GM19397 (cell line): ENCODE measurements around the gene SMARCD3.

Experiments used
- ATAC-seq: cut with Tn5 transposase; IDR thresholded peaks from one replicate; pipeline ENCODE4 v1.9.1; 2021; ENCODE audit warnings: mild to moderate bottlenecking, moderate library complexity; ENCODE audit not compliant: unreplicated experiment

Gene SMARCD3

DNA sequence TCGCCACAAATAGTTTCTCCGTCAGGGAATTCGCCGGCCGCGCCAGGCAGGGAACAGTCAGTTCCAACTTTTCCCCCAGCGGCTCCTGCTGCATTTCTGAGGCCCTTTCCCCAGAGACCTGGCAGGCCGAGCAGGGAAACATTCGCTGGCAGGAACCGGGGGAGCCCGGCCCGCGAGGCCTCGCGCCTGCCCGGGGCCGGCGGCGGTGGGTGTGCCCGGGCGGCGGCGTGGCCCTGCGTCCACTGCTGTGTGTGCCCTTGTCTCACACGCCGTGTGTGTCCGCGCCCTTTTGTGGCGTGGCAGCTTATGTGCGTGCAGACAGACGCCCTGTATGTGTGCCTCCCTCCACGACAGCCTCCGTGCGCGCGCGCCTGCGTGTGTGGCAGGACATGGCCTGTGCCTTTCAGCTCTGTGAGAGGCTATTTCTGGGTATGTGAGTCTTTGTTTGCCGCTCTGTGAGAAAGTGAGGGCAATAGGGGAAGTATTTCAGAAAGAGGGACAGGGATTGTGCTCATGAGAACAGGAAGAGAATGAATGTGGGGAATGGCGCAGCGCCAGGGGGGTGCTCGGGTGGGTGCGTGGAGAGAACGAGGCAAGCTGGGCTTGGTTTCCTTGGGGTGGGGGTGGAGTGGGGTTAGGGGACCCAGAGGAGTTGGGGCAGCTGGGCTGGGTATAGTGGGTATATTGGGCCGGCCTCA, 689 bp upstream of the SMARCD3 start:
- ATAC-seq: no peak

DNA sequence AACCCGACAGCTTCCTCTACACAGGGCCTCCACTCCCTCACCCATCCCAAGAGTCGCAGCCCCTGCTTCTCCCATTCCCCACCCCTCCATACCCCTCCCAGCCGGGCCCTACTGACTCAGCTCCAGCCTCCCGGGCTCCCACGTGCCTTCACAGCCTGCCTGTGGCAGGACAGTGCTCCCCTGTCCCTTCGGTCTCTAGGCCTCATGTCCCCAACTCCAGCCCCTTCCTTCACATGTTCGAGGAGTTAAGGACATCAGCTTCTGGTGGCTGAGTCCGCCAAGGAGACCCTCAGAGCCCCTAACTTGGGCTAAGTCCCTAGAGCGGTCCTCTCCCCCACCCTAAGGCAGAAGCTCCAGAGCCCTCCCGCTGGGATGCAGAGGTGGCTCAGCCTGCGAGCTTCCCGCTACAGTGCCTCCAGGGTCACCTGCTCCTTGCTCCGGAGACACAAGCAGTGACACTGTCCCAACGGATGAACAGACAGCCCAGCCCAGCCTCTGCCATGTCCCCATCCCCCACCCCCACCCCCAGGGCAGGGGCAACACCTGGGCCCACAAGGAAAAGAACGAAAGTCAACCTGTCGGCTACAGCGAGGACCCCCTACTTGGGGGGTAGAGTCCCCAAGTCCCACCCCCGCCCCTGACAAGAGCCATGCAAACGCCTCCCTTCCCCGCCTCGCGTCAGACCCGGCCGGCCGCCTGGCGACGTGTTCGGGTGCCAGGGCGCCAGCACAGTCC, 716 bp downstream of the SMARCD3 start:
- ATAC-seq: no peak

DNA sequence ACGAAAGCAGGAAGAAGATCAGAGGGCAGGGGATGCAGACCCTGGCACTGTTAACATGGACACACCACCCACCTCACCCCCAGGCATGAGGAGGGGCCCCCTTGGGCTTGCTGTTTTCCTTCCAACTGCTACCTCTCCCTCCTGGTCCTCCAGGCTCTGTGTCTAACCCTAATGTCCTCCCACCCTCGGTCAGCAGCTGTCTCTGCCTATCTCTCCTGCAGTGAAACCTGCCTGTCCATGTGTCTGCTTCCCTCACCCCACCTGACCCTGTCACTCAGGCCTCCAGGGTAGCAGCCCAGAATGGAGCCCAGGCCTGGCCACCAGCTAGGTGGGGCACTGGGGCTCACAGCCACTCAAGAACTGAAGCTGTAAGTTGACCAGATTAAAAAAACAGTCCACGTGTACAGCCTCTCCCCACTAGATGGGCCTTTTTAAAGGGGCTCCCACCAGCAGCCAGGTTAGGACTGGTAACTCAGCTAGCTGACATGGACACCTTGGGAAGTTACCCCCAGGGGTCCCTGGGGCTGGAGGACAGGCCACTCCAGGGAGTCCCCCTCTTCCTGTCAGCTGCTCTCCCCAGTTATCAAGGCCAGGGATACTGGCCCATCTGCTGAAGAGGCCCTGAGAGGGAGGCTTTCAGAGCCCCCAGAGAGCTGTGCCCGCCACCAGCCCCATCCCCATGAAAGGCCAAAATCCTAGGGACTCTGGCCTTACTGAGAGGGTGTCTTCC, 1.5 kb downstream of the SMARCD3 start:
- ATAC-seq: no peak

DNA sequence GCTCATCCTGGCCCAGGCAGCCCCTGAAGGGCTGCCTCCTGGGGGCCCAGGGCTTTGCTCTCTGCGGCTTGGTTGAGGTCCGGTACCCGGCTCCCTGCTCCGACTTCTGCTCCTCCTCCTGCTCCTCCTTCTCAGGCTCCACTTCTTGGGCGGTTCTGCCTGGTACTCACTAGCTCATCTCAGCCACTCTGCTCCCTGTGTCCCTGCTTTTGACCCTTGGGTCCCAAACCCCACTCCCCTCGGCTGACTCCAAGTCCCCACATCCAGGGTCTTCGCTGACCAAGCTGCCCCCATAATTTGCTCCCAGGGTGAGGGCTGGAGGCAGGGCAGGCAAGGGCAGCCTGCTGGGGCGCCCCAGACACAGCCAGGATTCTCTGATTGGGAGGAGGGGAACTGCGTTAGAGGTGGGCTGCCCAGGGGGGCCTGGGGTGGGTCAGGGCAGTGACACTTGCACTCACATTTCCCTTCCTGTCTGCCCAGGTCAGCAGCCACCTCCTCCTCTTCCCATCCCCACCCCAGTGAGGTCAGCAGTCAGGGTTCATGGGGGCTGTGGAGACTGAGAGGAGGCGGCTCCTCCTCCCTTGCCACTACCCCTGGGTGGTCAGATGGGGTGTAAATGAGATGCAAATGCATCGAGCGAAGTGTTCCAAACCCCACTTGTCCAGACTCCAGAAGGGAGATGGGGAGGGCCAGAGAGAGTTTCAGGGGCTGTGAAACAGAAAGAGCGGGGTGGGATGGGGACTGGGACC, 2.2 kb downstream of the SMARCD3 start:
- no peak for ATAC-seq

DNA sequence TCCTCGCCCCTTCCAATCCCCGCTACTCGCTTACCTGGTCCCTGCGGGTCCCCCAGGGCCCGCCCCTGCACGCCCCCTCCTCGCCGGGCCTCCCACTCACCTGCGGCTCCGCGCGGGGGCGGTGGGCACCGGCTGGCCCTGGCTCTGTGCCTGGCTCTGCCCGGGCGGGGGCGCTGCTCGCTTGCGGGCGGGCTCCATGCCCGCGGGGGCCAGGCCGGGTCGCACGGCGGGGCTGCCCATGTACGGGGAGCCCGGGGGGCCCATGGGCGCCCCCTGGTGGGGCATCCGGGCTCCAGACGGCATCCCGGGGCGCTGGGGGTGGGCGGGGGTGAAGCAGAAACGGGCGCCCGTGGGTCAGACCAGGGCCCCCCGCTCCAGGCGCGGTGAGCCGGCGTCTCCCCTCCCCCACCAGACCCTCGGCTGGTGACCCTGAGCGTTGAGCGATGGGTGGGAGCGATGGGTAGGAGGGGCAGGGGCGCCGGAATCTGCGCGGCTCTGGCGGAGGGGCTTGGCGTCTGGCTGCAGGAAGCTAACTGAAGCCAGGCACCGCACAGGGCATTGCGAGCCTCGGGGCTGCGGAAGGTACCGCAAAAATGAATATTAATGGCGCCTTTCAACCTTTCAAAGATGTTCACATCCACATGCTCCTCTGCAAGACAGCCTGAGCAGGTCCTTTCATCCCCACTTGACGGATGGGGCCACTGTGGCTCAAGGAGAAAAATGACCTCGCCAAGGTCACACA, 3.0 kb downstream of the SMARCD3 start:
- peak; percentile 36 for ATAC-seq

DNA sequence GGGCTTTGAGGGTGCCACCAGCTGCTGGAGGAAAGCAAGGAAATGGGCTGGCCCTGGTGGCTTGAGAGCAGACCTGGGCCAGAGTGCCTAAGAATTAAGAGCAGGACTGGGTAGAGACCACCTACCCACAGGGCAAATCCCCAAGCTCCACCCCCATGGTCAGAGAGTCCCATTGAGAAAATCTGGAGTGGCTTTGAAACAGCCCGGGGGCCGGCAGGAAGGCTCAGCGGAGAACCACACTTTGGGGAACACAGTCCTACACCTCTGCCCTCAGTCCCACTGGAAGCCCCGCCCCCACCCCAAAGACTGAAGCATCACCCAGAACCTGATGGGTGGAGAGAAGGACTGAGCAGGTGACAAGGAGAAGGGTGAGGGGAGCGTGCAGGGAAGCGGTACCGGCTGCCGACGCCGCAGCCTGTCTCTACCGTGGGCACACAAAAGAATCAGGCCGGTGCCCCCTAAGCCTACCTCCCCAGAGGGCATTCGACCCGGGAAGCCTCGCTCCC, 3.6 kb downstream of the SMARCD3 start:
- no peak for ATAC-seq

DNA sequence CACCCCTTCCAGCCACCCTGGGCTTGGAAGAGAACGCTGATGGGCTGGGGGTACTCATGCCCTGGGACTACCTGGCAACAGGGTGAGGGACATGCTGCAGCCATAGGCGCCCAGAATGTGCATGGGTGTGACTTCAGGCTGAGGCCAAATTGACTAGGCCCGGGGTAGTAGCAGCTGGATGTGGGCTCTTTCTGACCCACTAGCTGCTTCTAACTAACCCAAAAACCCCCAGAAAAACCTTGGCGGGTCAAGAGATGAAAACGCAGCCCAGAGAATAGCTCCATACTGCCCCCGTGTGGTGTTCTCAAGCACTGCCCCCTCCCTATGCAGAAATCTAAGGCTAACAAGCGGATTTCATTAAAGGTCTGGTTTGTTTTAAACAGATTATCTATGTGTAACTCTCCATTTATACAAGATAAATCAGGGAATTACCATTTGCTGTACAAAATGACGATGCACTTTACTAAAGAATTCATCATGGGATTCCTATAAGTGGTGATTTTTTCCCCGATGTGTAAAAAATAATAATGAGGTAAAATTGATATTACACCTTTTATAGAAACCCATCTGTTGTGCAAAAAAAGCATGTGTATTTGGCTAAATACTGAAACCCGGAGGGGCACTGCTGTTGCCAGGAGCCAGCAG, 4.2 kb downstream of the SMARCD3 start:
- ATAC-seq: no peak

DNA sequence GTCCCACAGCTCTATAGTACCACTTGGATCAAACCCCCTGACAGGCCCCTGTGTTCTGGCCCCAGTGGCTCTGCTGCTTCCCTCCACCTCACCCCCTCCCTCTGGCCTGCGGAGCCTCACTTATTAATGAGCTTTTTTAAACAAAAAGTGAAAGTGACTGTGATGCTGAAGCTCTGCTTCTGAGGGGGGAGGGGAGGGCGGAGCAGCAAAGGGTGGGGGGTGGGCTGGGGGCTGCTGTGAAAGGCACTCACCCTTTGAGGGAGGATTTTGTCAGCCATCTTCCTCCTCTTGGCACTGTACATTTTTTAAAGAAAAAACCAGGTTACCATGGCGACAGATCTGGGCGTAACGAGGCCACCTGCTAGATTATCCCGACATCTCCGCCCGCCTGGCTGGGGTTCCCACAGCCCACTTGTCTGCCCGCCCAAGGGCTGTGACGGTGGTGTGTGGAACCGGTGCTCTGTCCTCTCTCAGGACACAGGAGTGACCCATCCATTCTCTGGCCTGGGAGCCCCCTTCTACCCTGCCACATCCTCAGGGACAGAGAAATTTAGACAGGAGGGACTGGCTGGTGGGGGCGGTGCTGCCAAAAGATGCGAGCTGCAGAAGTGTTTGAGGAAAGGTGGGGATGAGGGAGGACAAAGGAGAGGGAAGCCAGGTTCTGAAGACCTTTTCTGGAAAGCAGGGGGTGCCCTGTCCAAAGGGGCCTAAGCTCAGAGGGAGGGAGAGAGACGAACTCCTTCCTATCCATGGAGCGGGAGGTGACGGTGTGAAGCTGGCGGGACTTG, 4.9 kb downstream of the SMARCD3 start:
- no peak for ATAC-seq

DNA sequence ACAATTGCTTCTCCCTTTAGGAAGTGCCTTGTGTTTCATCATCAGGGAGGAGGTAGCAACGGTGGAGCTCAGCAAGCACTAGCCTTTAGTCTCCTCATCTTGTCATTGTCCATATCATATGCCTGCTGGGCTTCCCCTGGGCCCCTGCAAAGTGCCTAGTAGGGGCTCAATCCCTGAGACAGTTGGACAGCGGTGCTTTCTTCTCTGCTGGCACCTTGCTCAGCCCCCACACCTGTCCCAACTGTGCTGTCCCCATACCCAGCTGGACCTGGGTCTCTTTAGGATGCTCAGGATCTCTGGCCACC, 5.5 kb downstream of the SMARCD3 start:
- ATAC-seq: no peak

DNA sequence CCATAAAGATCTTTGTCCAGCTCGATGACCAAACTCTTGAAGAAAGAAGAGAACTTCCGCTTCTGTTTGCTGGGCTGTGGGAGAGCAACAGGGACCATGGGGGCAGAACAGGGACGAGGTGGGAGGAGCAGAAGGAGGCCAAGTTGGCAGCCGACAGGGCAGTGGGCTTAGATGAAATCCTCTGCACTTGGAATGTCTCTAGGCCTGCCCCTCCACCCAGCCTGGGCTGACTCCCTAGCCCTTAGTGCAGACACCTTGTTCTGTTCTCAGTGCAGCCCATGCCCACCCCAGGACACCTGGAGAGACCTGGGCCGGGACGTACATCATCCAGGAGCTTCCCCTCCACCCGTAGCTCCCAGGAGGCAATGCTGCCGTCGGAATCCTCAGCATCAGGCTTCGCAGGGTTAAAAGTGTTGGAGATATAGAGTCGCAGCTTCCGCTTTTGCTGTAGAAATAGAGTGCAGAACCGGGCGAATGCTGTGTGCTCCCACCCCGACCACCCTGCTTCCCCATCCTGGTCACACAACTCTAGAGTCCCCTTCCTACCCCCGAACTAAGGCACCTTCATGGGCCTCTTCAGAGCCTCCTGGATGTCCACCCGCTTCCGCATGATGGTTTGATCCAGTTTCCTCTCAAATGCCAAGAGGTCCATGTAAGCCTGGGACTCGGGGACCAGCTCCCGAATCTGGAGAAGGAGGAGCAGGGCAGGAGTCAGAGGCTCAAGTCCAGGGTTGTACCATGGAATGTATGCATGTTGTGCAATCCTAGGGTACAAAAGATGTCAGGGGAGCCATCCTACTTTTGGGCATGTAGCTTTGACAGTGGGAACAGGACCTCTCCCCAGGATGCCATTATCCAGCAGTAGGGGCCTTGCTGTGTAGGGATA, 6.1 kb downstream of the SMARCD3 start:
- no peak for ATAC-seq

DNA sequence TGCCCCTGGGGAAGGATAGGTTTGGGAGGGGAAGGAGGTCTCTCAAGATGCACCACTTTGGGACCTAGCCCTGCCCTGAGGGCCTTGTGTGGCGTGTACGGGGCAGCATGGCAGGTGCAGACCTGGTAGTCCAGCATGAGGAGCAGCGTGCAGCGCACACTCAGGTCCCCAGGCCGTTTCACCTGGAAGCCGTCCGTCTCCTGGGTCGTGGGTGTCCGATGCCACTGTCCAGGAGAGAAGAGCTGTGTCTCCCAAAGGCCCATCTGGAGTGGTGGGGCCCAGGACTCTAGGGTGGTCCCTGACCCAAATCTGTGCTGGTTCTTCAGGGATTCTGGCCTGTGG, 6.8 kb downstream of the SMARCD3 start:
- no peak for ATAC-seq

DNA sequence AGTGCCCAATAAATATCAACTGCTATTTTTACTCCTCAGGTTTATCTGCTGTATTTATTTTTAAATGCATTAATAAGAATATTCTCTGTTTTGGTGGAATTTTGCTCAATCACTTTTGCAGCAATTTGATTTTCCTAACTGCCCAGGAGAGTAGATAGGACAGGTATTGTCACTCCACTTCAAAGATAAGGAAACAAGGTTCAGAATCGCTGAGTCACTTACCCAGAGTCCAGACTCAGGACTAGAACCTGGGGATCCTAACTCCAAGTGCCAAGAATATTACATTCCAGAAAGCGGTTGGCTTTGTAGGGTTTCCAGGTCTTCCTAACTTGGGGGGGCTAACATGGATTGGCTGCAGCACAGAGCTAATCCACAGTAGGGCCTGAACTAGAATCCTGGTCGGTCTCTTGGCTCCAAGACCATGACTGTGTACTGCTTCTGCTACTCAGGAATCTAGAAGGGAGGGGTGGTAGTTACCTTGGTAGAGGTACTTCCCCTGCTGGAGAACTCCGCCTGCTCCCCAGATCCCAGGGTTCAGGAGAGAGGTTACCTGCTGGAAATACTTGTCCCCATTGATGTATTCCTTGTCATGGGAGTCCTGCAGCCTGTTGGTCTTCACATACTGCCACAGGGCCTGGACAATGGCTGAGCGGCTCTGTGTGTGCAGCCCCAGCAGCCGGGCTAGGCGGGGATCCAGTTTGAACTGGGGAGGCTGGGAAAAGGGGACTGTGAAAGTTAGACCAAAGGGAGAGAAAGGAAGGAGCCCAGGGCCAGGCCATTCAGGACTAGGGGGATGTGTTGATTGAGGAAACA, 7.3 kb downstream of the SMARCD3 start:
- no peak for ATAC-seq

DNA sequence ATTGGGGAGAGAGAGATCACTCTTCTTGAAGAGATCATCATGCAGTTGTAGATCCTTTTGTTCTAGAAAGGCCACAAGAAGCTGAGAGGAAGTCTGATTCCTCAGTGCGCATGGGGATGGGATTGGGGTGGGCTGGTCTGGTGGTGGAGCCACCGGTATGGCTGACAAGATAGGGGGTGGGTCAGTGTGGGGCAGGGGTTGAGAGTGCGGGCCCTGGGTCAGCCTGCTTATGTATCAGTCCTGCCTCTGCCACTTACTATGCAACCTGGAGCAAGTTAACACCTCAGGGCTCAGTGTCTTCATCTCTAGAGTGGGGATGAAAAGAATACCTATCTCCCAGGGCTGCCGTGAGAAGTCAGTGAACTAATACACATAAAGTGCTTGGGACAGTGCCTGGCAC, 8.0 kb downstream of the SMARCD3 start:
- no peak for ATAC-seq

DNA sequence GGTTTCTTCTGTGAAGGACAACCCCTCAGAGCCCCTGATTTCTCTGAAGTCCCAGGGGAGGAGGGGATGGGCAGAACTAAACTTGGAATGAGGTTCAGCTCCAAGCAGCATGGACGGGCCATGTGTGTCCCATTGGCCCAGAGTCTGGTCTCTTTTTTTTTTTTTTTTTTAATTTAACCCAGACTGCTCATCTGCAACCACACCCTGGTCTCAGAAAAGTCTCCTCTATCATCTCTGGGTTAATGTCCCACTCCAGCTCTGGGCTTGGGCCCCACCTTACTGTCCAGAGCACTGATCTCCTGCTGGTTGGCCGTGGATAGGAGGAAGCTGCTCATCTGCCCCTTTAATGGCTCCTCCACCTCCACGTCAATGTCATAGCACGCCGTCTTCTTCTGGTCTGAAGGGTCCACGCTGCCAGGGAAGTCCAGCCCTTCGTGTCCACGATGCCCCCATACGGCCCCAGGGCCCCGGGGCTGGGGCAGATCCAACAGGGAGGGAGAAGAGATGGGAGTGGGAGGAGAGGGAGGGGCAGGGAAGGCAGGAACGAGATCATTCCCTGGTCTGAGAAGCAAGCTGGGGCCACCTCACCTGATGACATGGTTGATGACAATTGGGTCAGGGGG, 8.5 kb downstream of the SMARCD3 start:
- no peak for ATAC-seq

DNA sequence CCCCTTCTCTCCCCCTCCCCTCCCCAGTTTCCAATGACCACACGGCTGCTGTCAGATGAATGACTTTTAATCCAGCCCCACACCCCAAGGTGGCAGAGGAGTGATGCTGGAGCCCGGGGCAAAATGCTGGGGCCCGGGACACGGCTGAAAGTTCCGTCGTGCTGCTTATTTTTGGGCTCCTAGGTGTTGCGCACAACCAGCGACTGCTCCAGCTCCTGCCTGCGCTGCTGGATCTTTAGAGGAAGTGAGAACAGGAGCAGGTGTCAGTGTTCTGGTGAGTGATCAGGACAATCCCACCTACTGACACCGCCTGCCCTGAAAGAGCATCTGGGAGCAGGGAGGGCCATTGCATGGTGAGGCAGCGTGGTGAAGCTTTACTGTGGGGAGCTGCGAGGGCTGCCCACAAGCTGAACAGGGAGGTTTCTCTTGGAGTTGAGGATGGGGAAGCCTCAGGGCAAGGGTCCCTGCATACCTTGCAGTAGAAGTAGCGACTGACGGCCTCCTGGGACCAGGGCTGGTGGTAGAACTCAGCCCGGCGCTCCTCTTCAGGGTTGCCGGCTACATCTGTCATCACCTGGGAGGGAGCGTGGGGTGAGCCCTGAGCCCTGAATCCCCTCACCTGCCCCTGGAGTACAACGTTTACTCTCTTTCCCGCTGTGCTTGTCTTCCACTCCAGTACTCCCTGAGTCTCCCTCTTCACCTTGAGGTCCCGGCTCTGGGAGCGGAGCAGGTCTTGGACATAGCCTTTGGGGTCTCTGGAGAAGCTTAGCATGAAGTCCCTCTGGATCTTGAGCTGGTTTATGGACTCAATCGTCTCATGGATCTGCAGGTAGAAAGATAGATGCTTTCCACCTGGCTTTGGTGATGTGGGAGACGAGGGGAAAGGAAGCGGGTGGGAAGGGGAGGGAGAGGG, 9.3 kb downstream of the SMARCD3 start:
- no peak for ATAC-seq

DNA sequence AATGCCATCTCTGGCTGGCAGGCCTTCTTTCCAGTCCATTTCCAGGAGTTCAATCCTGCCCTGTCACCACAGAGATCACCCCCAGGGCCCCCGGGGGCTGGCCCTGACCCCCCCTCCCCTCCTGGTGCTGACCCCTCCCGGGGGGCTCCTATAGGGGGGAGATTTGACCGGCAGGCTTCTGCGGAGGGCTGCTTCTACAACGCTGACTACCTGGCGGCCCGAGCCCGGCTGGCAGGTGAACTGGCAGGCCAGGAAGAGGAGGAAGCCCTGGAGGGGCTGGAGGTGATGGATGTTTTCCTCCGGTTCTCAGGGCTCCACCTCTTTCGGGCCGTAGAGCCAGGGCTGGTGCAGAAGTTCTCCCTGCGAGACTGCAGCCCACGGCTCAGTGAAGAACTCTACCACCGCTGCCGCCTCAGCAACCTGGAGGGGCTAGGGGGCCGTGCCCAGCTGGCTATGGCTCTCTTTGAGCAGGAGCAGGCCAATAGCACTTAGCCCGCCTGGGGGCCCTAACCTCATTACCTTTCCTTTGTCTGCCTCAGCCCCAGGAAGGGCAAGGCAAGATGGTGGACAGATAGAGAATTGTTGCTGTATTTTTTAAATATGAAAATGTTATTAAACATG, 10.2 kb downstream of the SMARCD3 start:
- no peak for ATAC-seq
